SH-SY5Y (cell line): ENCODE results near the gene ROBO2.

Experiments
- GATA2 ChIP-seq: IDR thresholded peaks from 2 replicates; pipeline ENCODE4 v1.6.1; 2011; ENCODE audit warnings: mild to moderate bottlenecking, low read depth, low read length
- GATA3 ChIP-seq: IDR thresholded peaks from 2 replicates; pipeline ENCODE4 v1.6.1; 2011; ENCODE audit warnings: low read depth, mild to moderate bottlenecking, low read length, moderate library complexity

- TF ChIP-seq GATA3, result no peak
- TF ChIP-seq GATA2, result no peak
Measured at GRCh38 chr3:77668376-77668775, 628.5 kb downstream of the ROBO2 start.
